Measurements from ENCODE around the gene LATS2.
A peak's percentile ranks its signal among the peaks of the same experiment; 100 is the strongest.

The LATS2 gene

GRCh38 chr13:21060338-21061028, 903 bp downstream of the LATS2 start:
- Histone ChIP-seq H3K27me3 (replicated peaks; ENCODE audit: control insufficient read depth, insufficient read depth, low read length, poor library complexity, severe bottlenecking) (peaks cover 16% of the 10 kb centered on the region), H3K27ac (ENCODE audit: insufficient read depth, low read length, poor library complexity, severe bottlenecking) (no peak overlapping the region), H3K4me3 (ENCODE audit: insufficient read depth, low read depth, low read length, poor library complexity, severe bottlenecking) (peak overlapping the region; percentile 86), H3K9me3 (ENCODE audit: control insufficient read depth, low read length) (no peaks in the 10 kb centered on the region), H3K4me1 (ENCODE audit: control insufficient read depth, insufficient read depth, low read length, poor library complexity, severe bottlenecking) (no peaks in the 10 kb centered on the region), H3K36me3 (ENCODE audit: control insufficient read depth, insufficient read depth, low read length) (no peaks in the 10 kb centered on the region)
- DNase-seq, result no peak

- H3K4me3 ChIP-seq (ENCODE audit: insufficient read depth, low read depth, low read length, poor library complexity, severe bottlenecking), result peak overlapping the region; percentile 86
- H3K36me3 ChIP-seq (ENCODE audit: control insufficient read depth, insufficient read depth, low read length), result no peaks in the 10 kb centered on the region
- H3K27ac ChIP-seq (ENCODE audit: insufficient read depth, low read length, poor library complexity, severe bottlenecking), result no peak overlapping the region
- DNase-seq, result no peak
- no peaks in the 10 kb centered on the region for H3K9me3 ChIP-seq (ENCODE audit: control insufficient read depth, low read length)
- peaks cover 16% of the 10 kb centered on the region for H3K27me3 ChIP-seq (replicated peaks; ENCODE audit: control insufficient read depth, insufficient read depth, low read length, poor library complexity, severe bottlenecking)
- no peaks in the 10 kb centered on the region for H3K4me1 ChIP-seq (ENCODE audit: control insufficient read depth, insufficient read depth, low read length, poor library complexity, severe bottlenecking)
These were observed 1.6 kb downstream of the LATS2 start for GRCh38 chr13:21059641-21060337.

- H3K4me3 ChIP-seq (ENCODE audit: insufficient read depth, low read depth, low read length, poor library complexity, severe bottlenecking), result no peak overlapping the region
- no peak for DNase-seq
- H3K9me3 ChIP-seq (ENCODE audit: control insufficient read depth, low read length), result no peaks in the 10 kb centered on the region
- H3K4me1 ChIP-seq (ENCODE audit: control insufficient read depth, insufficient read depth, low read length, poor library complexity, severe bottlenecking), result no peaks in the 10 kb centered on the region
- peaks cover 16% of the 10 kb centered on the region for H3K27me3 ChIP-seq (replicated peaks; ENCODE audit: control insufficient read depth, insufficient read depth, low read length, poor library complexity, severe bottlenecking)
- no peak overlapping the region for H3K27ac ChIP-seq (ENCODE audit: insufficient read depth, low read length, poor library complexity, severe bottlenecking)
- no peaks in the 10 kb centered on the region for H3K36me3 ChIP-seq (ENCODE audit: control insufficient read depth, insufficient read depth, low read length)
These were observed 3.0 kb downstream of the LATS2 start for GRCh38 chr13:21058361-21058760.

- no peaks in the 10 kb centered on the region for H3K9me3 ChIP-seq (ENCODE audit: control insufficient read depth, low read length)
- no peak for DNase-seq
- no peaks in the 10 kb centered on the region for H3K4me1 ChIP-seq (ENCODE audit: control insufficient read depth, insufficient read depth, low read length, poor library complexity, severe bottlenecking)
- peaks cover 9% of the 10 kb centered on the region for H3K27me3 ChIP-seq (replicated peaks; ENCODE audit: control insufficient read depth, insufficient read depth, low read length, poor library complexity, severe bottlenecking)
- no peak overlapping the region for H3K4me3 ChIP-seq (ENCODE audit: insufficient read depth, low read depth, low read length, poor library complexity, severe bottlenecking)
- H3K27ac ChIP-seq (ENCODE audit: insufficient read depth, low read length, poor library complexity, severe bottlenecking), result no peak overlapping the region
- H3K36me3 ChIP-seq (ENCODE audit: control insufficient read depth, insufficient read depth, low read length), result no peaks in the 10 kb centered on the region
These were observed 5.8 kb downstream of the LATS2 start for GRCh38 chr13:21055511-21056045.

GRCh38 chr13:21055016-21055415, 6.4 kb downstream of the LATS2 start:
- no peak overlapping the region for H3K27ac ChIP-seq (ENCODE audit: insufficient read depth, low read length, poor library complexity, severe bottlenecking)
- peaks cover 5% of the 10 kb centered on the region for H3K27me3 ChIP-seq (replicated peaks; ENCODE audit: control insufficient read depth, insufficient read depth, low read length, poor library complexity, severe bottlenecking)
- H3K4me3 ChIP-seq (ENCODE audit: insufficient read depth, low read depth, low read length, poor library complexity, severe bottlenecking), result no peak overlapping the region
- H3K36me3 ChIP-seq (ENCODE audit: control insufficient read depth, insufficient read depth, low read length), result no peaks in the 10 kb centered on the region
- no peaks in the 10 kb centered on the region for H3K9me3 ChIP-seq (ENCODE audit: control insufficient read depth, low read length)
- no peak for DNase-seq
- H3K4me1 ChIP-seq (ENCODE audit: control insufficient read depth, insufficient read depth, low read length, poor library complexity, severe bottlenecking), result no peaks in the 10 kb centered on the region

- Histone ChIP-seq H3K4me1 (ENCODE audit: control insufficient read depth, insufficient read depth, low read length, poor library complexity, severe bottlenecking) (no peaks in the 10 kb centered on the region), H3K36me3 (ENCODE audit: control insufficient read depth, insufficient read depth, low read length) (no peaks in the 10 kb centered on the region), H3K27me3 (replicated peaks; ENCODE audit: control insufficient read depth, insufficient read depth, low read length, poor library complexity, severe bottlenecking) (no peaks in the 10 kb centered on the region), H3K9me3 (ENCODE audit: control insufficient read depth, low read length) (no peaks in the 10 kb centered on the region), H3K4me3 (ENCODE audit: insufficient read depth, low read depth, low read length, poor library complexity, severe bottlenecking) (no peak overlapping the region), H3K27ac (ENCODE audit: insufficient read depth, low read length, poor library complexity, severe bottlenecking) (no peak overlapping the region)
- DNase-seq, result no peak
These were observed 7.1 kb downstream of the LATS2 start for GRCh38 chr13:21054313-21054712.

GRCh38 chr13:21053231-21053630, 8.2 kb downstream of the LATS2 start:
- H3K36me3 ChIP-seq (ENCODE audit: control insufficient read depth, insufficient read depth, low read length), result no peaks in the 10 kb centered on the region
- no peak overlapping the region for H3K4me3 ChIP-seq (ENCODE audit: insufficient read depth, low read depth, low read length, poor library complexity, severe bottlenecking)
- H3K27ac ChIP-seq (ENCODE audit: insufficient read depth, low read length, poor library complexity, severe bottlenecking), result no peak overlapping the region
- no peaks in the 10 kb centered on the region for H3K9me3 ChIP-seq (ENCODE audit: control insufficient read depth, low read length)
- no peak for DNase-seq
- H3K4me1 ChIP-seq (ENCODE audit: control insufficient read depth, insufficient read depth, low read length, poor library complexity, severe bottlenecking), result no peaks in the 10 kb centered on the region
- no peaks in the 10 kb centered on the region for H3K27me3 ChIP-seq (replicated peaks; ENCODE audit: control insufficient read depth, insufficient read depth, low read length, poor library complexity, severe bottlenecking)

- Histone ChIP-seq H3K36me3 (ENCODE audit: control insufficient read depth, insufficient read depth, low read length) (no peaks in the 10 kb centered on the region), H3K9me3 (ENCODE audit: control insufficient read depth, low read length) (no peaks in the 10 kb centered on the region), H3K4me3 (ENCODE audit: insufficient read depth, low read depth, low read length, poor library complexity, severe bottlenecking) (no peak overlapping the region), H3K27me3 (replicated peaks; ENCODE audit: control insufficient read depth, insufficient read depth, low read length, poor library complexity, severe bottlenecking) (no peaks in the 10 kb centered on the region), H3K27ac (ENCODE audit: insufficient read depth, low read length, poor library complexity, severe bottlenecking) (no peak overlapping the region), H3K4me1 (ENCODE audit: control insufficient read depth, insufficient read depth, low read length, poor library complexity, severe bottlenecking) (no peaks in the 10 kb centered on the region)
- DNase-seq, result no peak
These were observed 9.7 kb downstream of the LATS2 start for GRCh38 chr13:21051675-21052074.

- no peak for DNase-seq
- Histone ChIP-seq H3K4me1 (ENCODE audit: control insufficient read depth, insufficient read depth, low read length, poor library complexity, severe bottlenecking) (no peaks in the 10 kb centered on the region), H3K4me3 (ENCODE audit: insufficient read depth, low read depth, low read length, poor library complexity, severe bottlenecking) (no peak overlapping the region), H3K27ac (ENCODE audit: insufficient read depth, low read length, poor library complexity, severe bottlenecking) (no peak overlapping the region), H3K36me3 (ENCODE audit: control insufficient read depth, insufficient read depth, low read length) (no peaks in the 10 kb centered on the region), H3K27me3 (replicated peaks; ENCODE audit: control insufficient read depth, insufficient read depth, low read length, poor library complexity, severe bottlenecking) (no peaks in the 10 kb centered on the region), H3K9me3 (ENCODE audit: control insufficient read depth, low read length) (no peaks in the 10 kb centered on the region)
These were observed 10.8 kb downstream of the LATS2 start for GRCh38 chr13:21050288-21051197.

Data from effector memory CD4-positive, alpha-beta T cell (primary cell).